MCF 10A (cell line): ENCODE results near the gene PIK3R5. TPM values are rescaled to one million over a fixed set of nuclear protein-coding genes. Genes with fewer than 3 reads are reported as not detected.

Experiments used
- BruUV-seq: library from RNA; stranded (reverse); fragments of 400-500 nt; replicated peaks from 2 replicates; lab custom pipeline; 2021; lab: Mats Ljungman, UMichigan
- CTCF ChIA-PET: fragments of 300-600 bp; sonication (Branson Sonifier 250); formaldehyde crosslinking; extraction: SDS; loops from one replicate; lab custom pipeline; 2021; ENCODE audit warnings: antibody characterized with exemption, inconsistent platforms; lab: Yijun Ruan, JAX
- POLR2A ChIA-PET: fragments of 300-600, 350-650 bp; sonication (Branson Sonifier 250); formaldehyde crosslinking; extraction: SDS; loops from one replicate; lab custom pipeline; 2020; ENCODE audit warnings: antibody characterized with exemption, inconsistent platforms; lab: Yijun Ruan, JAX
- DNase-seq: peaks from one replicate; pipeline ENCODE4 v3.0.0-alpha.2; 2018; ENCODE audit not compliant: unreplicated experiment
- H3K27ac Mint-ChIP-seq: one replicate; pipeline ENCODE4 v1.8.0; 2022; ENCODE audit warnings: mild to moderate bottlenecking, low read depth, mixed read lengths; ENCODE audit not compliant: unreplicated experiment
- H3K27me3 Mint-ChIP-seq: one replicate; pipeline ENCODE4 v1.8.0; 2022; ENCODE audit warnings: mixed read lengths; ENCODE audit not compliant: insufficient read depth, unreplicated experiment
- H3K36me3 Mint-ChIP-seq: one replicate; pipeline ENCODE4 v1.8.0; 2022; ENCODE audit warnings: mild to moderate bottlenecking, moderate library complexity, mixed read lengths; ENCODE audit not compliant: insufficient read depth, unreplicated experiment
- H3K4me1 Mint-ChIP-seq: one replicate; pipeline ENCODE4 v1.8.0; 2022; ENCODE audit warnings: mixed read lengths; ENCODE audit not compliant: insufficient read depth, unreplicated experiment
- H3K4me3 Mint-ChIP-seq: one replicate; pipeline ENCODE4 v1.8.0; 2022; ENCODE audit warnings: mild to moderate bottlenecking, moderate library complexity, mixed read lengths; ENCODE audit not compliant: unreplicated experiment
- H3K9me3 Mint-ChIP-seq: one replicate; pipeline ENCODE4 v1.8.0; 2022; ENCODE audit warnings: mixed read lengths; ENCODE audit not compliant: unreplicated experiment
- CTCF ChIP-seq: fragments of 200-600 bp; IDR thresholded peaks from one replicate; pipeline ENCODE4 v1.8.0; 2022; ENCODE audit warnings: antibody characterized with exemption, mild to moderate bottlenecking; ENCODE audit not compliant: unreplicated experiment
- intact Hi-C: fragments of 100-400 bp; cut with micrococcal nuclease; formaldehyde crosslinking; loops from 2 replicates; pipeline ENCODE4 v1.14.1; 2022
- total RNA-seq: library from RNA; stranded (reverse); gene quantifications from 2 replicates; pipeline ENCODE4 v1.2.3, GENCODE V29; 2022

PIK3R5 gene
- total RNA-seq, 1 experiment from 2014 or later: not detected

- peaks cover 17% of the 10 kb centered on the region for H3K9me3 Mint-ChIP-seq
- BruUV-seq: no TSS peak
- peaks cover 7% of the 10 kb centered on the region for H3K4me1 Mint-ChIP-seq
- no peak for DNase-seq
- no peaks in the 10 kb centered on the region for H3K27me3 Mint-ChIP-seq
- no peak overlapping the region for H3K4me3 Mint-ChIP-seq
- ChIA-PET CTCF (interaction anchor here (0.6 kb wide), 1 partner anchor 1919 kb away, joined by 4 read pairs; no protein-coding TSS in a partner anchor), POLR2A (interaction anchor here (0.8 kb wide), 1 partner anchor 24 kb away, joined by 4 read pairs; no protein-coding TSS in a partner anchor)
- TF ChIP-seq CTCF: no peak
- no peaks in the 10 kb centered on the region for H3K36me3 Mint-ChIP-seq
- no peak overlapping the region for H3K27ac Mint-ChIP-seq
- intact Hi-C loops: no loop called here
These were observed 39.7 kb downstream of the PIK3R5 start for GRCh38 chr17:8925808-8926207.

GRCh38 chr17:8925141-8925540 is 40.4 kb downstream of the PIK3R5 start:
- no peak for DNase-seq
- no TSS peak for BruUV-seq
- Mint-ChIP-seq H3K9me3 (peaks cover 12% of the 10 kb centered on the region), H3K27me3 (no peaks in the 10 kb centered on the region), H3K4me3 (no peak overlapping the region), H3K4me1 (peaks cover 7% of the 10 kb centered on the region), H3K27ac (no peak overlapping the region), H3K36me3 (no peaks in the 10 kb centered on the region)
- CTCF ChIA-PET: no interaction called here
- intact Hi-C loops: no loop called here
- no peak for TF ChIP-seq CTCF
- POLR2A ChIA-PET: no interaction called here

- H3K27ac Mint-ChIP-seq: no peak overlapping the region
- H3K4me3 Mint-ChIP-seq: no peak overlapping the region
- TF ChIP-seq CTCF: no peak
- intact Hi-C loops: no loop called here
- H3K9me3 Mint-ChIP-seq: peaks cover 7% of the 10 kb centered on the region
- no TSS peak for BruUV-seq
- DNase-seq: no peak
- POLR2A ChIA-PET: no interaction called here
- peaks cover 7% of the 10 kb centered on the region for H3K4me1 Mint-ChIP-seq
- H3K27me3 Mint-ChIP-seq: no peaks in the 10 kb centered on the region
- H3K36me3 Mint-ChIP-seq: no peaks in the 10 kb centered on the region
- CTCF ChIA-PET: interaction anchor here (0.6 kb wide), 1 partner anchor 74 kb away, joined by 4 read pairs; no protein-coding TSS in a partner anchor
These were observed 40.9 kb downstream of the PIK3R5 start for GRCh38 chr17:8924595-8924994.

- Mint-ChIP-seq H3K27me3 (no peaks in the 10 kb centered on the region), H3K4me3 (no peak overlapping the region), H3K9me3 (peaks cover 5% of the 10 kb centered on the region), H3K4me1 (peaks cover 7% of the 10 kb centered on the region), H3K27ac (no peak overlapping the region), H3K36me3 (no peaks in the 10 kb centered on the region)
- ChIA-PET POLR2A (no interaction called here), CTCF (interaction anchor here (0.6 to 0.7 kb wide), 2 partner anchors 74 to 563 kb away, joined by 4 read pairs; no protein-coding TSS in a partner anchor)
- no peak for TF ChIP-seq CTCF
- intact Hi-C loops: no loop called here
- no peak for DNase-seq
- BruUV-seq: no TSS peak
These were observed 41.7 kb downstream of the PIK3R5 start for GRCh38 chr17:8923762-8924161.
